SK-N-SH (cell line): ENCODE data around the gene PSMD2.

Experiments
- CTCF ChIP-seq: fragments of 200-600 bp; sonication (generic); IDR thresholded peaks from 2 replicates; pipeline ENCODE4 v1.6.1; 2017; ENCODE audit warnings: antibody characterized with exemption, mild to moderate bottlenecking, moderate library complexity
- EZH2phosphoT487 ChIP-seq: fragments of 200-600 bp; sonication (generic); IDR thresholded peaks from 2 replicates; pipeline ENCODE4 v1.6.1; 2017; ENCODE audit warnings: low read depth, mixed run types, mild to moderate bottlenecking, antibody characterized with exemption, moderate library complexity, borderline replicate concordance
- FOXM1 ChIP-seq: IDR thresholded peaks from 2 replicates; pipeline ENCODE4 v1.4.0; 2012; ENCODE audit warnings: low read depth, mild to moderate bottlenecking
- NFIC ChIP-seq: IDR thresholded peaks from 2 replicates; pipeline ENCODE4 v1.4.0; 2012; ENCODE audit warnings: borderline replicate concordance
- NRF1 ChIP-seq: IDR thresholded peaks from 2 replicates; pipeline ENCODE4 v1.6.1; 2012; ENCODE audit warnings: low read depth, mild to moderate bottlenecking, low read length
- POLR2AphosphoS5 ChIP-seq: IDR thresholded peaks from 2 replicates; pipeline ENCODE4 v1.6.1; 2012; ENCODE audit warnings: low read depth, low read length
- SIN3A ChIP-seq: IDR thresholded peaks from 2 replicates; pipeline ENCODE4 v1.6.1; 2012; ENCODE audit warnings: low read depth, mild to moderate bottlenecking, low read length, moderate library complexity, borderline replicate concordance
- TCF12 ChIP-seq: IDR thresholded peaks from 2 replicates; pipeline ENCODE4 v1.4.0; 2012
- USF1 ChIP-seq: IDR thresholded peaks from 2 replicates; pipeline ENCODE4 v1.4.0; 2012; ENCODE audit warnings: low read depth, borderline replicate concordance

- TF ChIP-seq NFIC (no peak), EZH2phosphoT487 (no peak), CTCF (no peak), POLR2AphosphoS5 (no peak), TCF12 (no peak), USF1 (no peak), SIN3A (no peak), NRF1 (no peak), FOXM1 (no peak)
Observed at GRCh38 chr3:184337399-184337714, 38.3 kb downstream of the PSMD2 start, which contains the start of gene FAM131A.
